ENCODE results near the gene RAD51B. TPM values are rescaled to one million over a fixed set of nuclear protein-coding genes. Genes with fewer than 3 reads are reported as not detected.

RAD51B gene
- total and polyA plus RNA-seq, 9 of the 15 experiments (the other 6 are each of a cell fraction or from before 2014, with no cell fraction given): 8.5 to 17.3 (median 11.3) TPM

GRCh38 chr14:68627050-68627867 is 807.7 kb downstream of the RAD51B start:
- WGBS (ENCODE audit: insufficient coverage, low coverage, missing lambda C conversion rate): 45% methylated on average over 6 of the region's 6 CpGs
- FAIRE-seq: no peak
- no peak for DNase-seq (ENCODE audit: extremely low read depth in 1 of 4, low spot score in 3 of 4)
- CTCF ChIA-PET (ENCODE audit: low intra/inter-chr PET ratio): no interaction called here
- Histone ChIP-seq H3K4me2 (ENCODE audit: insufficient read depth, low read length) (no peak overlapping the region), H3K9me3 (replicated peaks; ENCODE audit: control insufficient read depth, insufficient read depth, low read depth, low read length) (no peaks in the 10 kb centered on the region), H3K4me3 (no peak overlapping the region), H3K36me3 (ENCODE audit: control insufficient read depth, insufficient read depth, low read length) (no peaks in the 10 kb centered on the region), H3K27me3 (ENCODE audit: control insufficient read depth in 2 of 2, insufficient read depth in 2 of 2, low read length in 2 of 2) (no peaks in the 10 kb centered on the region), H2AFZ (ENCODE audit: low read depth, low read length) (no peak overlapping the region), H3K9ac (ENCODE audit: insufficient read depth in 1 of 2, low read depth in 2 of 2, low read length in 2 of 2) (no peak overlapping the region), H3K79me2 (ENCODE audit: control insufficient read depth, insufficient read depth, low read length) (no peaks in the 10 kb centered on the region), H4K20me1 (replicated peaks; ENCODE audit: control insufficient read depth, insufficient read depth, low read length) (no peaks in the 10 kb centered on the region), H3K9me1 (ENCODE audit: control insufficient read depth, insufficient read depth, low read length) (no peaks in the 10 kb centered on the region), H3K4me1 (replicated peaks in 1 of 2; ENCODE audit: control insufficient read depth in 2 of 2, insufficient read depth in 2 of 2, low read length in 2 of 2) (peaks cover 10 to 16% of the 10 kb centered on the region in 2 experiments; a peak in 4 of 5 replicates), H3K27ac (ENCODE audit: extremely low read depth, low read depth, low read length) (no peak overlapping the region; the same call in 2 of the 3 replicates)
- TF ChIP-seq E2F3 (CRISPR knock-in tag; IDR thresholded peaks at IDR 0.05) (no peak), HES1 (IDR thresholded peaks at IDR 0.05; ENCODE audit: low read depth) (no peak), ZNF175 (CRISPR knock-in tag; IDR thresholded peaks at IDR 0.05; ENCODE audit: low read depth) (no peak), RFX1 (IDR thresholded peaks at IDR 0.05) (peak; percentile 74)
- ATAC-seq: no peak
- POLR2A ChIA-PET: interaction anchor here (0.6 kb wide), 1 partner anchor 383 kb away, joined by 3 read pairs; no protein-coding TSS in a partner anchor
- no TSS peak for BruUV-seq (replicated peaks)
- in situ Hi-C loops (cut with MboI): no loop called here
- intact Hi-C loops (cut with micrococcal nuclease): no loop called here

All from K562 (cell line).